Suprapubic skin (tissue), 3 donors: ENCODE measurements around the gene CMPK2.
"Not testable (repeated sequence)": the region's sequence is repeated elsewhere in the genome, so short reads cannot be mapped to it uniquely, and the experiment has no call there.

Source experiments
- CTCF ChIP-seq, 2 donors: fragments of 200-600 bp in 1 of 2; fragments of 450-650 bp in 1 of 2; sonication (generic) in 1 of 2; IDR thresholded peaks; one replicate each; pipeline ENCODE4 v1.5.1; 2016 to 2019; ENCODE audit warnings: antibody characterized with exemption in 2 of 2, mild to moderate bottlenecking in 1 of 2, moderate library complexity in 1 of 2
- POLR2AphosphoS5 ChIP-seq, 3 donors: sonication (generic); formaldehyde crosslinking; IDR thresholded peaks; one replicate each; pipeline ENCODE4 v1.6.1; 2017; ENCODE audit warnings: antibody characterized with exemption in 3 of 3

GRCh38 chr2:6858466-6859027 lies 7.2 kb downstream of the CMPK2 start:
- TF ChIP-seq CTCF, POLR2AphosphoS5 (IDR thresholded peaks at IDR 0.05): not testable (repeated sequence)
